Vagina (tissue), 2 donors: Measurements from ENCODE around the gene SPATA9.

Source experiments
- POLR2A ChIP-seq, 2 donors: fragments of 450-650 bp; IDR thresholded peaks; one replicate each; pipeline ENCODE4 v1.6.1; 2017; ENCODE audit warnings: antibody characterized with exemption in 2 of 2, mild to moderate bottlenecking in 2 of 2, moderate library complexity in 2 of 2
- TF ChIP-seq, protein P1 (sequence below), 3 experiments: fragments of 450-650 bp in 2 of 3; fragments of 200-600 bp in 1 of 3; sonication (generic) in 1 of 3; IDR thresholded peaks; one replicate each; pipeline ENCODE4 v1.5.1; 2017 to 2019; ENCODE audit warnings: antibody characterized with exemption in 3 of 3, mild to moderate bottlenecking in 2 of 3, moderate library complexity in 2 of 3

DNA sequence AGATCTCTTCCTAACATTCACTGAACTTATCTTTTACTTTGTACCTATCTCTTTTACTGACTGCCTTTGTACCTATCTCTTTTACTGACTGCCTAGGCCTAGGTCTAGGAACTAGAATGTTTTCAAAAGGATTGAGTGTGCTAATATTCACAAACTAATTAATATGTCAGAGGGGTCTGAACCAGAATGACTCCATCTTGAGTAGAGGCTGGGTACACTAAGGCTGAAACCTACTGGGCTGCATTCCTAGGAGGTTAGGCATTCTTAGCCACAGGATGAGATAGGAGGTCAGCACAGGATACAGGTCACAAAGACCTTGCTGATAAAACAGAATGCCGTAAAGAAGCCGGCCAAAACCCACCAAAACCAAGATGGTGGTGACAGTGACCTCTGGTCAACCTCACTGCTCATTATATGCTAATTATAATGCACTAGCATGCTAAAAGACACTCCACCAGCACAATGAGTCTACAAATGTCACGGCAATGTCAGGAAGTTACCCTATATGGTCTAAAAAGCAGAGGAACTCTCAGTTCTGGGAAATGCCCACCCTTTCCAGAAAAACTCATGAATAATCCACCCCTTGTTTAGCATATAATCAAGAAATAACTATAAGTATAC is 45.8 kb upstream of the SPATA9 start:
- TF ChIP-seq, protein P1, sequence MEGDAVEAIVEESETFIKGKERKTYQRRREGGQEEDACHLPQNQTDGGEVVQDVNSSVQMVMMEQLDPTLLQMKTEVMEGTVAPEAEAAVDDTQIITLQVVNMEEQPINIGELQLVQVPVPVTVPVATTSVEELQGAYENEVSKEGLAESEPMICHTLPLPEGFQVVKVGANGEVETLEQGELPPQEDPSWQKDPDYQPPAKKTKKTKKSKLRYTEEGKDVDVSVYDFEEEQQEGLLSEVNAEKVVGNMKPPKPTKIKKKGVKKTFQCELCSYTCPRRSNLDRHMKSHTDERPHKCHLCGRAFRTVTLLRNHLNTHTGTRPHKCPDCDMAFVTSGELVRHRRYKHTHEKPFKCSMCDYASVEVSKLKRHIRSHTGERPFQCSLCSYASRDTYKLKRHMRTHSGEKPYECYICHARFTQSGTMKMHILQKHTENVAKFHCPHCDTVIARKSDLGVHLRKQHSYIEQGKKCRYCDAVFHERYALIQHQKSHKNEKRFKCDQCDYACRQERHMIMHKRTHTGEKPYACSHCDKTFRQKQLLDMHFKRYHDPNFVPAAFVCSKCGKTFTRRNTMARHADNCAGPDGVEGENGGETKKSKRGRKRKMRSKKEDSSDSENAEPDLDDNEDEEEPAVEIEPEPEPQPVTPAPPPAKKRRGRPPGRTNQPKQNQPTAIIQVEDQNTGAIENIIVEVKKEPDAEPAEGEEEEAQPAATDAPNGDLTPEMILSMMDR (IDR thresholded peaks at IDR 0.05) = no peak
- TF ChIP-seq POLR2A (IDR thresholded peaks at IDR 0.05) = no peak
